Bronchial epithelial cell (primary cell): ENCODE measurements around the gene ADAMTSL3. TPM values are rescaled to one million over a fixed set of nuclear protein-coding genes. Genes with fewer than 3 reads are reported as not detected.

Source experiments
- DNase-seq: peaks from one replicate; pipeline ENCODE4 v3.0.0-alpha.2; 2010; ENCODE audit warnings: low read depth
- FAIRE-seq: peaks from 2 replicates; lab custom pipeline; 2011; peaks lifted over from hg19 to GRCh38; lab: Jason Lieb, UNC
- H3K27me3 ChIP-seq: 2 replicates; pipeline ENCODE4 v1.5.1; 2011; ENCODE audit warnings: low read length; ENCODE audit not compliant: control insufficient read depth, insufficient read depth
- H3K36me3 ChIP-seq: 2 replicates; pipeline ENCODE4 v1.5.1; 2011; ENCODE audit warnings: low read length; ENCODE audit not compliant: control insufficient read depth, insufficient read depth
- H3K4me3 ChIP-seq: 2 replicates; pipeline ENCODE4 v1.5.1; 2011; ENCODE audit warnings: mild to moderate bottlenecking, low read depth, low read length, control low read depth
- CTCF ChIP-seq: IDR thresholded peaks from 2 replicates; pipeline ENCODE4 v1.5.1; 2011; ENCODE audit warnings: mild to moderate bottlenecking, moderate library complexity, low read length, control low read depth, inconsistent platforms; ENCODE audit not compliant: insufficient read depth, severe bottlenecking
- total RNA-seq: library from RNA; depleted of rRNA; stranded (reverse); fragments of >200 nt; gene quantifications from 2 replicates; pipeline ENCODE4 v1.2.1, GENCODE V29; 2014

The ADAMTSL3 gene
- total RNA-seq, 1 donor from 2014 or later, result 0.79 TPM

DNA sequence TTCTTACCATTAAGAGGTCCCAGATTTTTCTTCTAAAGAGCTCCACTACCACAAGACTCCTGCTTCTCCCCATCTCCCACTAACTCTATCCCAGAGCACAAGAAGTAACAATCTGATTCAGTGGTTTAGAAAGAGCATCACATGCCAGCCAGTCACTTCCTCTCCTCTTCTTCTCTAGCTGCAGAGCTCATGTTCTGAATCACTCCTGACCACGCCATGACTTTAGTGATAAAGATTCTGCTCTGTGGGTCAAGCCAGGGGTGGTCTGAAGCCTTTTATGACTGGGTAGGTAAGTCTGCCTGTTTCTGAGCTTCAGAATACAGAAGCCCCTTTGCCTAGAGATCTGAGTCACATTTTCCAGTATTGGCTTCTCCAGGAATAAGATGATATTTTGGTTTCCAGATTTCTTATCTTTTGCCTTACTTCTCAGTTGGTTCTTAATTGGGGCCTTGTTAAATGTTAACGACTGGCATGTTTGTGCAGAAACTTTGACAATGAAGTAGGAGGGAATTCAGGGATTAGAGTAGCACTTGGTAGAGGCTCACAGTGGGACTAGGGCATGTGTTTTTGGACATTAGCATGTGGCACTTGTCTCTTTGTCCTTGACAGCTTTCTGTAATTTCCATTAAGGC, 27.6 kb upstream of the ADAMTSL3 start:
- no peak for TF ChIP-seq CTCF
- no peak overlapping the region for H3K4me3 ChIP-seq
- DNase-seq (peak; percentile 55), FAIRE-seq (no peak)
- H3K36me3 ChIP-seq, result no peaks in the 10 kb centered on the region
- no peaks in the 10 kb centered on the region for H3K27me3 ChIP-seq

DNA sequence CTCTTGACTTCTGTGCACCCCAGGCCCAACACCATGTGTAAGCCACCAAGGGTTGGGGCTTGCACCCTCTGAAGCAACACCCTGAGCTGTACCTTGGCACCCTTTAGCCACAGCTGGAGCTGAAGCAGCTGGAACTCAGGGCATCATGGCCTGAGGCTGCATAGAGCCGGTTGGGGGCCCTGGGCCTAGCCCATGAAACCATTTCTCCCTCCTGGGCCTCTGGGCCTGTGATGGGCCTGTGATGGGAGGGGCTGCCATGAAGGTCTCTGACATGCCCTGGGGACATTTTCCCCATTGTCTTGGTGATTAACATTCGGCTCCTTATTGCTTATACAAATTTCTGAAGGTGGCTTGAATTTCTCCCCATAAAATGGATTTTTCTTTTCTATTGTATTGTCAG, 22.4 kb upstream of the ADAMTSL3 start:
- no peak for TF ChIP-seq CTCF
- FAIRE-seq (no peak), DNase-seq (no peak)
- H3K27me3 ChIP-seq, result no peaks in the 10 kb centered on the region
- no peak overlapping the region for H3K4me3 ChIP-seq
- H3K36me3 ChIP-seq, result no peaks in the 10 kb centered on the region

- no peak for TF ChIP-seq CTCF
- H3K4me3 ChIP-seq, result no peak overlapping the region
- H3K36me3 ChIP-seq, result no peaks in the 10 kb centered on the region
- DNase-seq (no peak), FAIRE-seq (no peak)
- H3K27me3 ChIP-seq, result no peaks in the 10 kb centered on the region
These were observed 10.7 kb upstream of the ADAMTSL3 start for GRCh38 chr15:83643201-83643600.

GRCh38 chr15:83644439-83644838, 9.5 kb upstream of the ADAMTSL3 start:
- FAIRE-seq, result no peak
- Histone ChIP-seq H3K36me3 (no peaks in the 10 kb centered on the region), H3K27me3 (no peaks in the 10 kb centered on the region), H3K4me3 (no peak overlapping the region)
- TF ChIP-seq CTCF, result no peak
- peak; percentile 8 for DNase-seq

DNA sequence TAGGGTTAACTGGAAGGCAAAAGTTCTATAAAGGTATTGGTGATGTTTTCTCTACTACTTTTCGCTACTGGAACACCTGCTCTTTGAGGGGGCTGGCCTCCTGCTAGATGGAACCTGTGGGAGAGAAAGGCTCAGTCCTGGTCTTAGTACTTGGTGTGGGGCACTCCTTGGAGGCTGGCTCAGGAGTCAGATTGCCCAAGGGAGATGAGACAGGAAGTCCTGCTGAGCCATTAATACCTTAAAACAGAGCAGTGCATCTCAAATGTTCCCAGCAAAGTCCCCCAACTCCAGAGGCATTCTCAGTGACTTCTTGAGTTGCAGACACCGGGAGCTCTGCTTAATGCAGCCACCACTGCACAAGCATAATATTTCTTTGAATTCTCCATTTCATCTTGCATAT, 3.1 kb upstream of the ADAMTSL3 start:
- peaks cover 17% of the 10 kb centered on the region for H3K27me3 ChIP-seq
- no peak for DNase-seq
- TF ChIP-seq CTCF, result no peak
- no peak for FAIRE-seq
- H3K4me3 ChIP-seq, result no peak overlapping the region
- H3K36me3 ChIP-seq, result no peaks in the 10 kb centered on the region

DNA sequence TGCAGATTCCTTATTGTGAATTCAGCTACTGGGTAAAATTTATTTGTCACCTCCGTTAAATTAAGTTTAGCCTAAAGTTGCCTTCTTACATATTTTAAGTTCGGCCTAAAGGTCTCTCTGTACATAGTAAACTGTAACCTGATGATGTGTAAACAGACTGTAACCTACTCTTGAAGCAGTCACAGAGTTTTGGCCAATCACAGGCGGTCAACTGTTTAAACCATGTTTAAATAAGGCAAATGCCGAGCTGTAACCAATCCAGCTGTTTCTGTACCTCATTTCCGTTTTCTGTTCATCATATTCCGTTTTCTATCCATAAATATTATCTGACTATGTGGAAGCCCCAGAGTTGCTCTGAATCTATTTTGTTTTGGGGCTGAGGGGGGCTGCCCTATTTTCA, 2.4 kb upstream of the ADAMTSL3 start:
- DNase-seq (no peak), FAIRE-seq (no peak)
- peaks cover 17% of the 10 kb centered on the region for H3K27me3 ChIP-seq
- no peak for TF ChIP-seq CTCF
- H3K36me3 ChIP-seq, result no peaks in the 10 kb centered on the region
- H3K4me3 ChIP-seq, result no peak overlapping the region
